HL-60 (cell line): ENCODE results near the gene RND1.

Experiments used
- DNase-seq, 2 experiments: peaks; one replicate each; pipeline ENCODE4 v3.0.0-alpha.2; 2010 to 2020; ENCODE audit warnings: low read depth in 1 of 2, low spot score in 1 of 2
- H3K27ac ChIP-seq: fragments of 250-450 bp; sonication (Bioruptor Pico); replicated peaks from 2 replicates; pipeline ENCODE4 v1.5.1; 2020; ENCODE audit warnings: mild to moderate bottlenecking, moderate library complexity
- H3K27me3 ChIP-seq: fragments of 250-450 bp; sonication (Bioruptor Pico); 2 replicates; pipeline ENCODE4 v1.5.1; 2021; ENCODE audit warnings: mild to moderate bottlenecking, moderate library complexity; ENCODE audit not compliant: insufficient read depth, poor library complexity, severe bottlenecking
- H3K4me3 ChIP-seq: replicated peaks from 2 replicates; pipeline ENCODE4 v1.5.1; 2011; ENCODE audit warnings: mild to moderate bottlenecking, control low read depth, low read length; ENCODE audit not compliant: insufficient read depth
- GABPA ChIP-seq: IDR thresholded peaks from 2 replicates; pipeline ENCODE4 v1.6.1; 2012; ENCODE audit warnings: low read depth
- POLR2AphosphoS5 ChIP-seq: IDR thresholded peaks from 2 replicates; pipeline ENCODE4 v1.6.1; 2012; ENCODE audit warnings: low read depth
- REST ChIP-seq: IDR thresholded peaks from 2 replicates; pipeline ENCODE4 v1.6.1; 2012; ENCODE audit warnings: low read depth; ENCODE audit not compliant: insufficient replicate concordance
- SPI1 ChIP-seq: IDR thresholded peaks from 2 replicates; pipeline ENCODE4 v1.6.1; 2012; ENCODE audit warnings: low read depth, mild to moderate bottlenecking, borderline replicate concordance
- TF ChIP-seq, protein P1 (sequence below): IDR thresholded peaks from one replicate; pipeline ENCODE4 v1.5.1; 2011; ENCODE audit warnings: low read length, control low read depth, inconsistent platforms; ENCODE audit not compliant: insufficient read depth

Gene RND1

GRCh38 chr12:48899651-48900050, 34.0 kb upstream of the RND1 start:
- Histone ChIP-seq H3K4me3 (no peak overlapping the region), H3K27ac (no peak overlapping the region), H3K27me3 (no peaks in the 10 kb centered on the region)
- TF ChIP-seq REST (no peak), POLR2AphosphoS5 (no peak), SPI1 (no peak), GABPA (no peak)
- TF ChIP-seq, protein P1, sequence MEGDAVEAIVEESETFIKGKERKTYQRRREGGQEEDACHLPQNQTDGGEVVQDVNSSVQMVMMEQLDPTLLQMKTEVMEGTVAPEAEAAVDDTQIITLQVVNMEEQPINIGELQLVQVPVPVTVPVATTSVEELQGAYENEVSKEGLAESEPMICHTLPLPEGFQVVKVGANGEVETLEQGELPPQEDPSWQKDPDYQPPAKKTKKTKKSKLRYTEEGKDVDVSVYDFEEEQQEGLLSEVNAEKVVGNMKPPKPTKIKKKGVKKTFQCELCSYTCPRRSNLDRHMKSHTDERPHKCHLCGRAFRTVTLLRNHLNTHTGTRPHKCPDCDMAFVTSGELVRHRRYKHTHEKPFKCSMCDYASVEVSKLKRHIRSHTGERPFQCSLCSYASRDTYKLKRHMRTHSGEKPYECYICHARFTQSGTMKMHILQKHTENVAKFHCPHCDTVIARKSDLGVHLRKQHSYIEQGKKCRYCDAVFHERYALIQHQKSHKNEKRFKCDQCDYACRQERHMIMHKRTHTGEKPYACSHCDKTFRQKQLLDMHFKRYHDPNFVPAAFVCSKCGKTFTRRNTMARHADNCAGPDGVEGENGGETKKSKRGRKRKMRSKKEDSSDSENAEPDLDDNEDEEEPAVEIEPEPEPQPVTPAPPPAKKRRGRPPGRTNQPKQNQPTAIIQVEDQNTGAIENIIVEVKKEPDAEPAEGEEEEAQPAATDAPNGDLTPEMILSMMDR, result no peak
- DNase-seq, result no peak

GRCh38 chr12:48894271-48894670, 28.6 kb upstream of the RND1 start:
- TF ChIP-seq POLR2AphosphoS5 (no peak), SPI1 (no peak), REST (no peak), GABPA (no peak)
- TF ChIP-seq, protein P1, result no peak
- Histone ChIP-seq H3K27me3 (peaks cover 14% of the 10 kb centered on the region), H3K4me3 (no peak overlapping the region), H3K27ac (no peak overlapping the region)
- DNase-seq, result no peak

GRCh38 chr12:48890657-48891418, 25.2 kb upstream of the RND1 start:
- no peak for TF ChIP-seq SPI1
- TF ChIP-seq, protein P1, result peak; percentile 62
- no peak for TF ChIP-seq GABPA
- TF ChIP-seq REST, result no peak
- no peak for TF ChIP-seq POLR2AphosphoS5
- H3K4me3 ChIP-seq, result no peak overlapping the region
- peak; percentile 37 to 68 for DNase-seq
- peaks cover 14% of the 10 kb centered on the region for H3K27me3 ChIP-seq
- no peak overlapping the region for H3K27ac ChIP-seq
